Measurements from ENCODE around the gene ALG1L2. TPM values are rescaled to one million over a fixed set of nuclear protein-coding genes. Genes with fewer than 3 reads are reported as not detected.
A peak's percentile ranks its signal among the peaks of the same experiment; 100 is the strongest.
"Not testable (repeated sequence)": the region's sequence is repeated elsewhere in the genome, so short reads cannot be mapped to it uniquely, and the experiment has no call there.

Gene ALG1L2, protein sequence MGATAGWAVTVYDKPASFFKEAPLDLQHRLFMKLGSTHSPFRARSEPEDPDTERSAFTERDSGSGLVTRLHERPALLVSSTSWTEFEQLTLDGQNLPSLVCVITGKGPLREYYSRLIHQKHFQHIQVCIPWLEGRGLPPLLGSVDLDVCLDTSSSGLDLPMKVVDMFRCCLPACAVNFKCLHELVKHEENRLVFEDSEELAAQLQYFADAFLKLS
- 1 to 10 TPM; 1.5 to 2.1 (median 1.7) TPM for polyA plus RNA-seq (ENCODE audit: insufficient read length in 4 of 4)

- peak in 2 of 4 donors; percentile 31 to 37 for DNase-seq (ENCODE audit: low read depth in 4 of 4, low spot score in 3 of 4)
Observed at GRCh38 chr3:130081351-130081881, at the start of gene ALG1L2. TSS of gene ALG1L2 (plus strand) at chr3:130081831. CDS start at chr3:130082017, 186 bp downstream.

DNA sequence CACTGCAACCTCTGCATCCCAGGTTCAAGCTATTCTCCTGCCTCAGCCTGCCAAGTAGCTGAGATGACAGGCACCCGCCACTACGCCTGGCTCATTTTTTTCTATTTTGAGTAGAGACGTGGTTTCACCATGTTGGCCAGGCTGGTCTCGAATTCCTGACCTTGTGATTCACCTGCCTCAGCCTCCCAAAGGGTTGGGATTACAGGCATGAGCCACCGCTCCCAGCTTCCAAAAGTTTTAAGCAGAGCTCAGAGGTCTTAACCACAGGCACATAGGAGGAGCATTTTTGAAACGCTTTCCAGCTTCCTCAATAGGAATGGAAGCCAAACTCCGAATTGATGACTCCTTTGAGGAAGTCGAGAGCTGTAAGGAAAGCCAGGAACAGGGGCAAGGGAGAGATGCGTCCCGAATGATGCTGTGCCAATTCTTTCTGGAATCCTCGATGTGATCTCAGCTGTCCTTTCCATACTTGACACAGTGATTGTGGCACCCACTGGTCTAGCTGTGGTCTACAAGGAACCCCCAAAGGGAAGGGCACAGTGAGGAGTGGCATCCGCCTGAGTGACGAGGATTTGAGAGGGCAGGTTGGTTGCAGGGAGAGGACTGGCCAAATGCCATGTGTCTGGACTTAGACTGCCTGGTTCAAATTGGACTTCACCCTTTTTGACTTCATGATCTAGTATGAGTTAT, 44.4 kb upstream of the ALG1L2 start:
- not testable (repeated sequence) for DNase-seq (ENCODE audit: low read depth in 4 of 4, low spot score in 3 of 4)

GRCh38 chr3:130042736-130043135, 38.9 kb upstream of the ALG1L2 start:
- not testable (repeated sequence) for DNase-seq (ENCODE audit: low read depth in 4 of 4, low spot score in 3 of 4)

DNA sequence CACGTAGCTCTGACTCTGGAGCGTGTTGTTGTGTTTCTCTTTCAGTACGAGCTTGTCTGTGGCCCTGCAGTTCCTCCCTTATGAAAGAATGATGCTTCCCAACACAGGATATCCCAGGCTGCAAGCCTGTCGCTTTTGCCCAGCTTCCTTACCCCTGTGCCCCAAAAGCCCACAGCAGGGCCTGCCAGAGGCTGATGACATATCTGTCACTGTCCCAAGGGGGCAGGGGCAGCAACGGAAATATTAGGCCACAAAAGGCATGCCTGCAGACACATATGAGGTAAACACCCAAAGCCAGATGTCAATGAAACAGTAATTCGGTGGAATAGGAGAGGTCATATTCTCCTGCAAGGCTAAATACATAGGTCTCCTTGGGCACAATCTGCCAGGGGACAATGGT, 38.0 kb upstream of the ALG1L2 start:
- DNase-seq (ENCODE audit: low read depth in 4 of 4, low spot score in 3 of 4): not testable (repeated sequence)

DNA sequence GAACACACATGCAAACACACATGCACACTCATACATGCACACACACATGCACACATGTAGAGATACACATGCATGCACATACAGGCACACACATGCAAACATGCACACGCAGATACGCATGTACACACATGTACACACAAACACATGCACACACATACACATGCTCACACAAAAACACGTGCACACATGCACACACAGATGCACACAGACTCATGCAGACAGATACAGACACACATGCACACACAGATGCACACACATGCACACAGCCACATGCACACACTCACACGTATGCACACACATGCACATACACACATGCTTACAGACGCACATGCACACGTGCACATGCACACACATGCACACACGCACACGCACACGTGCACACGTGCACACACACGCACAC, 37.3 kb upstream of the ALG1L2 start:
- no peak for DNase-seq (ENCODE audit: low read depth in 4 of 4, low spot score in 3 of 4)

DNA sequence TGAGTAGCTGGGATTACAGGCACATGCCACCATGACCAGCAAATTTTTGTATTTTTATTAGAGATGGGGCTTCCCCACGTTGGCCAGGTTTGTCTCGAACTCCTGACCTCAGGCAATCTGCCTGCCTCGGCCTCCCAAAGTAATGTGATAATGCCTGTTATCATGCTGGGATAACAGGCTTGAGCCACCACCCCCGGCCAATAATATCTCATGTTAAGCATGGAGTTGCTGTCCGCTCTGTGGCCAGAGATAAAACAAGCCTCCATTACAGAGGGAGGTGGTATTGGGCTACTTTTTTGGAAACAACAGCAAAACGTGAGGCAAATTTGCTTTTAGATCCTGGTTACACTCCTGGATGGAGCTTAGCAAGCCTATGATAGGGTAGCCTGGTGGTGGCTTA, 32.9 kb upstream of the ALG1L2 start:
- DNase-seq (ENCODE audit: low read depth in 4 of 4, low spot score in 3 of 4): no peak

DNA sequence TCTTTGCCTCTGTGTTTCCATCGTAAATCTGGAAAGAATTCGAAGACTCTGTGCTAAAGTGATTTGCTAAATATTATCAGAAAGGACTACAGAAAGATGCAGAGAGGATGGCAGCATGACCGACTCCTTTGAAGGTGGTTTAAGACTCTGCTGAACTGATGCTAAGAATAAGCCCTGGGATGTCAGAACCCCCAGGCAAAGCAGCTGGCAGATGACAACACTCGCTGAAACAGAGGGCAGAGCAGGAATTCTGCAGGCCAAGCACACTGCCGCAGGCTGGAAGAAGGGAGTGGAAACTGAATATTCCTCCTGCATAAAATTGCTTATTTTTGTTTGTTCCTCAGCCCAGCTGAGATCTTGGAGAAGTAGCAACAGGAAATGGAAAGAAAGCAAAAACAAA, 29.3 kb upstream of the ALG1L2 start:
- DNase-seq (ENCODE audit: low read depth in 4 of 4, low spot score in 3 of 4): not testable (repeated sequence)

GRCh38 chr3:130052965-130053364, 28.7 kb upstream of the ALG1L2 start:
- DNase-seq (ENCODE audit: low read depth in 4 of 4, low spot score in 3 of 4): not testable (repeated sequence)

GRCh38 chr3:130057536-130058266, 23.9 kb upstream of the ALG1L2 start:
- DNase-seq (ENCODE audit: low read depth in 4 of 4, low spot score in 3 of 4): not testable (repeated sequence)

GRCh38 chr3:130058267-130058657, 23.4 kb upstream of the ALG1L2 start:
- not testable (repeated sequence) for DNase-seq (ENCODE audit: low read depth in 4 of 4, low spot score in 3 of 4)

- DNase-seq (ENCODE audit: low read depth in 4 of 4, low spot score in 3 of 4): peak in 1 of 4 donors; percentile 4
Observed at GRCh38 chr3:130058716-130059115, 22.9 kb upstream of the ALG1L2 start.

DNA sequence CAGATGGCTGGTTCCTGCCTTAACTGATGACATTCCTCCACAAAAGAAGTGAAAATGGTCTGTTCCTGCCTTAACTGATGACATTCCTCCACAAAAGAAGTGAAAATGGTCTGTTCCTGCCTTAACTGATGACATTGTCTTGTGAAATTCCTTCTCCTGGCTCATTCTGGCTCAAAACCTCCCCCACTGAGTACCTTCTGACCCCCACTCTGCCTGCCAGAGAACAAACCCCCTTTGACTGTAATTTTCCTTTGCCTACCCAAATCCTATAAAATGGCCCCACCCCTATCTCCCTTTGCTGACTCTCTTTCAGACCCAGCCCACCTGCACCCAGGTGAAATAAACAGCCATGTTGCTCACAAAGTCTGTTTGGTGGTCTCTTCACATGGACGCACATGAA, 22.5 kb upstream of the ALG1L2 start:
- DNase-seq (ENCODE audit: low read depth in 4 of 4, low spot score in 3 of 4): not testable (repeated sequence)

DNA sequence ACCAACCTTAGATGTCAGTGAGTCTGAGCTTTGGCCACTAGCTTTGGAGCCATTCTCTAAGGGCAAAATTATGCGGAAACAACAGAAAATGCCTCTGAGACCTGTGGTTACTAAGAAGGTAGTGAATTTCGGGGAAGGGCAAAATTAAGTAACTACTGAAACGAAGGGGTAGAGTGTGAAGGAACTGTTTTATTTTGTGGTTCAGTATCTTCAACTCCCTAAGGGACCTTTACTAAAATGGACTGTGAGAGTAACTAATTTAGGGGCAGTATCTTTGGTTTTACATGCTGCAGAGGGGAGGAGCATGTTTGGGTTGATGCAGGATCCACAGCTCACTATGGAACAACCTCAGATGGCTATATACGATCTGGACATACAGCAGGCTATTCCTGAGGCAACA, 8.0 kb upstream of the ALG1L2 start:
- DNase-seq (ENCODE audit: low read depth in 4 of 4, low spot score in 3 of 4): no peak

DNA sequence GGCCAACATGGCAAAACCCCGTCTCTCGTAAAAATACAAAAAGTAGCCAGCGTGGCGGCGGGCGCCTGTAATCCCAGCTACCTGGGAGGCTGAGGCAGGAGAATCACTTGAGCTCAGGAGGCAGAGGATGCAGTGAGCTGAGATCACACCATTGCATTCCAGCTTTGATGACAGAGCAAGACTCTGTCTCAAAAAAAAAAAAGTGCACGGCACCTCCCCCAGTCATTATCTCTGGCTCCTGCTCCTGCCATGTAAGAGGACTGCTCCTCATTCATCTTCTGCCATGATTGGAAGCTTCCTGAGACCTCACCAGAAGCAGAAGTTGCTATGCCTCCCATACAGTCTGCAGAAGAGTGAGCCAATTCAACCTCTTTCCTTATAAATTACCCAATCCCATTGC, 4.0 kb upstream of the ALG1L2 start:
- DNase-seq (ENCODE audit: low read depth in 4 of 4, low spot score in 3 of 4): no peak

- DNase-seq (ENCODE audit: low read depth in 4 of 4, low spot score in 3 of 4): not testable (repeated sequence)
Observed at GRCh38 chr3:130083363-130084090, 1.9 kb downstream of the ALG1L2 start.

DNA sequence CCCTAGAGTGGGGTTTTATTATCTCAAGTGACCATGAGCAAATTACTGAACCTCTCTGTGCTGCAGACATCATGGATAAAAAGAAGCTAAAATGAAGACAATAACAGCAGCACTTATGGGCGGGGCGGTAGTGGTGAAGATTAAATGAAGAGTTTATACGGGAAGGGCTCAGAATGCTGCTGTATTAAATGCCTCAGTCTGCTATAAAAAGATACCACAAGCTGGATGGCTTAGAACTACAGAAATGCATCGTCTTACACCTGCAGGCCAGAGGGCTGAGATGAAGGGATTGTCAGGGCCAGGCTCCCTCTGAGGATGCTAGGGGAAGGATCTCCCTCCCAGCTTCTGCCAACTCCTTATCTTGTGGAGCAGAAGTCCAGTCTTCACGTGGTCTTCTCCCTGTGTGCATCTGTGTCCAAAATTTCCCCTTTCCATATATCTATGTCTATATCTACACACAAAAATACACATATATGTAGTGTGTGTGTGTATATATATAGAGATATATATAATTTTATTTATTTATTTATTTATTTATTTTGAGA, 2.9 kb downstream of the ALG1L2 start:
- no peak for DNase-seq (ENCODE audit: low read depth in 4 of 4, low spot score in 3 of 4)

DNA sequence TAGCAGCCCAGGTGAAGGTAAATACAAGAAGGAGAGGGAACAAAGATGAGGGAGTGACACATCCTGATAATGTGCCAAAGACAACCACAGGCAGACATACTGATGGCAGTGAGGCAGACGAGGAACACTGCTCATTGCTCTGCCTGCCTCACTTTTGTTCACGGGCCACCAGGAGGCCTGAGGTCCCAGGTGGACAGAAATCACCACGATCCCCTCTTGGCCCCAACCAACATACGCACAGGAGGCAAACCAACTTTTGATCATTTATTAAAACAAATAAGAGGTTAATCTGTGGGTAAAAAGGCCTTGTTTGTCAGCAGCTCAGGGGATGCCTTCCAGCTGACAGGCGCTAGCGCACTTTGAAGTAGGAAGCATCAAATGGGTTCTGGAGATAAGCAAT, 4.2 kb downstream of the ALG1L2 start:
- DNase-seq (ENCODE audit: low read depth in 4 of 4, low spot score in 3 of 4): no peak

GRCh38 chr3:130086628-130087027, 5.0 kb downstream of the ALG1L2 start:
- DNase-seq (ENCODE audit: low read depth in 4 of 4, low spot score in 3 of 4): not testable (repeated sequence)

- no peak for DNase-seq (ENCODE audit: low read depth in 4 of 4, low spot score in 3 of 4)
Observed at GRCh38 chr3:130088061-130088460, 6.4 kb downstream of the ALG1L2 start.

- not testable (repeated sequence) for DNase-seq (ENCODE audit: low read depth in 4 of 4, low spot score in 3 of 4)
Observed at GRCh38 chr3:130090681-130091080, 9.1 kb downstream of the ALG1L2 start.

Measured in right renal pelvis (tissue), 4 donors.